ENCODE measurements around the gene AAGAB.

GRCh38 chr15:67183443-67184169, 70.9 kb downstream of the AAGAB start:
- TF ChIP-seq, protein P1, sequence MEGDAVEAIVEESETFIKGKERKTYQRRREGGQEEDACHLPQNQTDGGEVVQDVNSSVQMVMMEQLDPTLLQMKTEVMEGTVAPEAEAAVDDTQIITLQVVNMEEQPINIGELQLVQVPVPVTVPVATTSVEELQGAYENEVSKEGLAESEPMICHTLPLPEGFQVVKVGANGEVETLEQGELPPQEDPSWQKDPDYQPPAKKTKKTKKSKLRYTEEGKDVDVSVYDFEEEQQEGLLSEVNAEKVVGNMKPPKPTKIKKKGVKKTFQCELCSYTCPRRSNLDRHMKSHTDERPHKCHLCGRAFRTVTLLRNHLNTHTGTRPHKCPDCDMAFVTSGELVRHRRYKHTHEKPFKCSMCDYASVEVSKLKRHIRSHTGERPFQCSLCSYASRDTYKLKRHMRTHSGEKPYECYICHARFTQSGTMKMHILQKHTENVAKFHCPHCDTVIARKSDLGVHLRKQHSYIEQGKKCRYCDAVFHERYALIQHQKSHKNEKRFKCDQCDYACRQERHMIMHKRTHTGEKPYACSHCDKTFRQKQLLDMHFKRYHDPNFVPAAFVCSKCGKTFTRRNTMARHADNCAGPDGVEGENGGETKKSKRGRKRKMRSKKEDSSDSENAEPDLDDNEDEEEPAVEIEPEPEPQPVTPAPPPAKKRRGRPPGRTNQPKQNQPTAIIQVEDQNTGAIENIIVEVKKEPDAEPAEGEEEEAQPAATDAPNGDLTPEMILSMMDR (IDR thresholded peaks at IDR 0.05), result no peak
- TF ChIP-seq POLR2A (IDR thresholded peaks at IDR 0.05), result no peak
- TF ChIP-seq POLR2AphosphoS5 (IDR thresholded peaks at IDR 0.05), result peak; percentile 6
- no peak for TF ChIP-seq EP300 (IDR thresholded peaks at IDR 0.05)

Measured in gastroesophageal sphincter (tissue), 3 donors.